ENCODE data around the gene BACH2. TPM values are rescaled to one million over a fixed set of nuclear protein-coding genes. Genes with fewer than 3 reads are reported as not detected.

Gene BACH2
- total and polyA plus RNA-seq, 2 experiments from 2014 or later, result 1.6 to 5.7 TPM

GRCh38 chr6:90192857-90193256 lies 103.8 kb downstream of the BACH2 start (continued):
- no peak for TF ChIP-seq ETS1 (IDR thresholded peaks at IDR 0.05)
- no peak for TF ChIP-seq REST (IDR thresholded peaks at IDR 0.05; ENCODE audit: unreplicated experiment)
- TF ChIP-seq ZNF114 (CRISPR knock-in tag; IDR thresholded peaks at IDR 0.05), result no peak
- TF ChIP-seq STAT1 (IDR thresholded peaks at IDR 0.05; ENCODE audit: unreplicated experiment), result no peak

- Mint-ChIP-seq H3K27ac (no peak overlapping the region), H3K27me3 (ENCODE audit: insufficient read depth, low read depth, poor library complexity) (peaks cover 3% of the 10 kb centered on the region), H3K4me3 (no peak overlapping the region), H3K9me3 (no peaks in the 10 kb centered on the region), H3K4me1 (peaks cover 15% of the 10 kb centered on the region), H3K36me3 (ENCODE audit: low read depth) (no peaks in the 10 kb centered on the region)
- DNase-seq (ENCODE audit: low spot score) (no peak), ATAC-seq (no peak)
- Histone ChIP-seq H3K36me3 (ENCODE audit: insufficient read depth) (no peaks in the 10 kb centered on the region), H3K79me2 (replicated peaks; ENCODE audit: insufficient read depth) (no peaks in the 10 kb centered on the region), H3K9me2 (ENCODE audit: insufficient read depth) (no peaks in the 10 kb centered on the region), H2AFZ (no peak overlapping the region), H4K20me1 (replicated peaks; ENCODE audit: insufficient read depth) (no peaks in the 10 kb centered on the region), H3K27me3 (ENCODE audit: insufficient read depth) (no peaks in the 10 kb centered on the region), H3K27ac (ENCODE audit: low read depth) (no peak overlapping the region), H3K4me1 (ENCODE audit: insufficient read depth) (peaks cover 14% of the 10 kb centered on the region), H3F3A (replicated peaks; ENCODE audit: low read depth) (no peaks in the 10 kb centered on the region), H3K4me2 (no peak overlapping the region), H3K4me3 (no peak overlapping the region)
- no peak for TF ChIP-seq ETS1 (IDR thresholded peaks at IDR 0.05)
- TF ChIP-seq STAT1 (IDR thresholded peaks at IDR 0.05; ENCODE audit: unreplicated experiment), result no peak
- no peak for TF ChIP-seq ZNF331 (CRISPR knock-in tag; IDR thresholded peaks at IDR 0.05; ENCODE audit: low read depth)
- no peak for TF ChIP-seq CTCF (conservative IDR thresholded peaks at IDR 0.05; ENCODE audit: low read depth in 2 of 2)
- no peak for TF ChIP-seq ZNF462 (CRISPR knock-in tag; IDR thresholded peaks at IDR 0.05)
- no peak for TF ChIP-seq ZNF114 (CRISPR knock-in tag; IDR thresholded peaks at IDR 0.05)
- TF ChIP-seq POLR2AphosphoS5 (IDR thresholded peaks at IDR 0.05; ENCODE audit: low read depth), result no peak
- no peak for TF ChIP-seq NANOG (IDR thresholded peaks at IDR 0.05; ENCODE audit: borderline replicate concordance)
Observed at GRCh38 chr6:90190752-90191395, 105.8 kb downstream of the BACH2 start.

Data from GM23338 (cell line).